Inflammatory macrophage treated with lipopolysaccharide for 1 hour (primary cell): Measurements from ENCODE around the gene TTC9.

ENCODE experiments used
- DNase-seq, 2 donors: peaks; one replicate each; pipeline ENCODE4 v3.0.0-alpha.2; 2020 to 2022

TTC9 gene

DNA sequence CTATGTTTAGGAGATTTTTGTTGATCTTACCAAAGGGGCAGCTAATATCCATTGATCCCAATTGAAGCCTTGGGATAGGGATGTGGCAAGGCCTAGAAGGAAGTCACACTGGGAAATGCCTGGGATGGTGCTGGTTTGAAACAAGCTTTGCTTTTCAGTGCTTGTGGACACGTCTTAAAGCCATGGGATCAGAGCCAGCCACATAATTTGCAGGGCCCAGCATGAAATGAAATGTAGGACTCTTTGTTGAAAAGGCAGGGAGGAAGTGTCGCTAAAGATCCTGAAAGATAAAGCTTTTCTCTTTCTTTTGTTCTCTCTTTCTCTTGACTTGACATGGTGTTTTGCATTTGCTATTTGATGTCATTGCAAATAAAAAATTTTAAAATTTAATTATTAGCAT lies 5.0 kb downstream of the TTC9 start:
- no peak for DNase-seq

DNA sequence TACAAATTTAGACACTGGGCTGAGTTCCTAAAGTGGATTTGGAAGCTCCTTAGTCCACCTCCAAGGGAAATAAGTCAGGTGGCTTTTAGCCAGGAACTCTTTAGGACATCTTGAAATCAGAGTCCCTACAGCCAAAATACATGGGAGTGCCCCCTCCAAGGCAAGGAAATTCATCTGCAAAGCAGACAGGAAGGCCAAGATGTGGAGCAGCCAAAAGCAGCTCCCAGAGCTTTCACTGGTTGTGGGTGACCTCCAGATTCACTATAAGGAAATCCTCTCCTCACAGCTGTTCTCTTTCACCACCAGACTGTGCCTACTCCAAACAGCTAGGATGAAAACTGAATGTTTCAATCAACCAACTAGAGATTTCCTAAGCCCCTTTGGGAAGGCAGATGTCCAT lies 6.6 kb downstream of the TTC9 start:
- no peak for DNase-seq

DNA sequence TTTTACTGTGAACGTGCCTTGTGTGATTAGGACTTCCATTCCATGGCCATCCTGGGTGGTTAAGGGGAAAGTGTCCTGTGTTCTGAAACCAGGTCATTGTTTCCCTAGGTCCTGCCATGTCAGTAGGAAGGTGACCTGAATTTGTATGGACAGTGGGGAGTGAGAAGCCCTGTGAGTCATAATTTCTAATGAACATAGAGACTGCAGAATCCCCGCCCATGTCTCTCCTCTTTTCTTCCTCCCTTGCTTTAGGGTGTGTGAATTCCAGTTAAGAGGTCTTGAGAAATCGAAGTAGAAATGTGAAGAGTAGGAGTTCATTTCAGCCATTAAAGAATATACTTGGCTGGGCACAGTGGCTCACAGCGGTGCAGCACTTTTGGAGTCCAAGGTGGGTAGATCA lies 8.1 kb downstream of the TTC9 start:
- no peak for DNase-seq

DNA sequence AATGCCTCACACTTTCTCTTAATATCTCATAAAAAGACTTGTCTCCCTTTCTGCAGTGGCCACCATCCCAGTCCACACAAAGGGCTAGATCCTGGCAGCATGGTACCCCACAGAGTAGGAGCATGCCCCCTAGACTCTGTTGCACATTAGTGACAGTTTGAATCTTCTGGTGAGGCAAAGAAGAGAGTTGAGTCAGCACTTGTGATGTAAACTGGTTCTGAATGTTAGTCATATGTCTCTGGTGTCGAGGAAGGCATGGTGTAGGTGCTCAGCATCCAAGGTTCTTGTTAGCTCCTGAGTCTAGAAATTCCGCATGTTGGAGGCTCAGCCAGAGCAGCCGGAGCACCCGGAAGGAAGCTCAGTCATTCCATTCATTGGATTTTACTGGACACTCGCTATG lies 9.8 kb downstream of the TTC9 start:
- DNase-seq, result no peak

DNA sequence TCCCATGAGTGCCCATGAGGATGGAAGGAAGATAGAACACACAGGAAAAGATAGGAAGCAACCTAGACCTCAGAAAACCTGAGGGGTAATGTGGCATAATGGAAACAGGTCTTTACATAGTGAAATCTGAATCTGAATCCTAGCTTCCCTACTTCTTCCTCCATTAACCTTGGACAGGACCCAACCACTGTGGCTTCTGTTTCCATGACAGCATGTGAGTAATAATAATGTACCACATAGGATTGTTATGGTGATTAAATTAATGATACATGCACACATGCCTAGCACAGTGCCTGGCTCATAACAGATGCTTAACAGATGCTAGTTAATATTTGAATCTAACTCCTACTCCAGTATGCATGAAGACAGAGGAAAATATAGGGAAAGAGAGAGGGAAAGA lies 11.2 kb downstream of the TTC9 start:
- DNase-seq, result no peak

DNA sequence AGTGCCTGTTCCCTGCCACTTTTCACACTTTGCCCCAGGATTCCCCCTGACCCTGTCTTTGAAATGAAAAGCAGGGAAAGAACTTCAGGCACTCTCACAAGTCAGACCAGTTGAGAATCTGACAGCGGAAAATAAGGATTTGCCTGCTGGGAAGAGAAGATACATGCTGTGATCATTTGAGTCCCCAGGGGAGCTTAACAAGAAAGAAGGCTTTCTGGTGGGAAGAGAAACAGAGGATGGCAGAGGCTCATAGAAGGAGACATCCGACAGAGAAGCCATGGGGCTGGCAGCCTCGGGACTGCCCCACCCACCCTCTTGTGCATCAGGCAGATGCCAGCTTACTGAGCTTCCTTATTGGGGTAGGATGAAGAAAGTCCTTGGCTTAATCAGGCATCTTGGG lies 11.9 kb downstream of the TTC9 start:
- no peak for DNase-seq

DNA sequence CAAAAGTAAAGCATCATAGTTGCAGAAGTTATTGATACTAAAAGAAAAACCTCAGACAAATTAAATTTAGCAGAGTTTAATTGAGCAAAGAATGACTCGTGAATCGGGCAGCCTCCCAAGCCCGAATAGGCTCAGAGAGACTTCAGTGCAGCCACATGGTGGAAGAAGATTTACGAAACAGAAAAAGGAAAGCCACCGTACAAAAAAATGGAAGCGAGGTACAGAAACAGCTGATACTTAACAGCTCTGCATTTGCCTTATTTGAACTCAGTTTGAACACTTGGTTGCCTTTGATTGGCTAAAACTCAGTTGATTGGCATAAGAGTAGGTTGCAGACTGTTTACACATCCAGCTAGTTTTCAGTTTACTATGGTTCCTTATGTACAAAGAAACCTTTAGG lies 12.9 kb downstream of the TTC9 start:
- no peak for DNase-seq

DNA sequence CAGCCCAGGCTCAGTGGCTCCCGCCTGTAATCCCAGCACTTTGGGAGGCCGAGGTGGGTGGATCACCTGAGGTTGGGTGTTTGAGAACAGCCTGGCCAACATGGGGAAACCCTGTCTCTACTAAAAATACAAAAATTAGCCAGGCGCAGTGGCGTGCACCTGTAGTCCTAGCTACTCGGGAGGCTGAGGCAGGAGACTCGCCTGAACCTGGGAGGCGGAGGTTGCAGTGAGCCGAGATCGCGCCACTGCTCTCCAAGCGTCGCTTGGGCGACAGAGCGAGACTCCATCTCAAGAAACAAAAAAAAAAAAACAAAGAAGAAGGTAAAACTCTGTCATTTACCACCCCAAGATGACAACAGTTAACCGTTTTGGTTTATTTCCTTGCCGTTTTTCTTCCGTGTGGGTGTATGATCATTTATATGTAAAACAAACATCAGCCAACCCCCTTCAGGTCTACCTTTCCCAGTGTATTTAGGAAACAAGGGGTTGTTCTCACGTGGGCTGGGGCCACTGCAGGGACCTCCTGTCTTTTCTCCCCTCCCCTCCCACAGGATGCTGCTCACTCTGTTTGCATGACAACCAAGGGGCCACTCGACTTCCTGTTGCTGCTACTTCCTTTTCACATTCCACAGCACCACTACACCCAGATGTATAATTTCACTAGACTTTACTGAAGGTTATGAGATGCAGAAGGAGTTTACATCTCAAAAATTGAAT lies 13.6 kb downstream of the TTC9 start:
- no peak for DNase-seq

DNA sequence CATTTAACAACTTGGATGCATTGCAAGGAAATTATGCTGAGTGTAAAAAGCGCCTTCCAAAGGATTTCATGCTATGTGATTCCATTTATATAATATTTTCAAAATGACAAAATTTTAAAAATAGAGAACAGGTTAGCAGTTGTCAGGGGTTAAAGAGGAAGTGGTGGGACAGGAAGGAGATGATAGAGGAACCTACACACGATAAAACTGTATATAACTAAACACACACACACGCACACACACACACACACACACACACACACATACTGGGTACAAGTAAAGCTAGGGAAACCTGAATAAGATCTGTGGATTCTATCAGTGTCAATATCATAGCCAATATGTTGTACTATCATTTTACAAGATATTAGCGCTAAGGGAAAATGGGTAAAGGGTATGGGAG lies 17.2 kb downstream of the TTC9 start:
- DNase-seq, result peak in 1 of 2 donors; percentile 5

DNA sequence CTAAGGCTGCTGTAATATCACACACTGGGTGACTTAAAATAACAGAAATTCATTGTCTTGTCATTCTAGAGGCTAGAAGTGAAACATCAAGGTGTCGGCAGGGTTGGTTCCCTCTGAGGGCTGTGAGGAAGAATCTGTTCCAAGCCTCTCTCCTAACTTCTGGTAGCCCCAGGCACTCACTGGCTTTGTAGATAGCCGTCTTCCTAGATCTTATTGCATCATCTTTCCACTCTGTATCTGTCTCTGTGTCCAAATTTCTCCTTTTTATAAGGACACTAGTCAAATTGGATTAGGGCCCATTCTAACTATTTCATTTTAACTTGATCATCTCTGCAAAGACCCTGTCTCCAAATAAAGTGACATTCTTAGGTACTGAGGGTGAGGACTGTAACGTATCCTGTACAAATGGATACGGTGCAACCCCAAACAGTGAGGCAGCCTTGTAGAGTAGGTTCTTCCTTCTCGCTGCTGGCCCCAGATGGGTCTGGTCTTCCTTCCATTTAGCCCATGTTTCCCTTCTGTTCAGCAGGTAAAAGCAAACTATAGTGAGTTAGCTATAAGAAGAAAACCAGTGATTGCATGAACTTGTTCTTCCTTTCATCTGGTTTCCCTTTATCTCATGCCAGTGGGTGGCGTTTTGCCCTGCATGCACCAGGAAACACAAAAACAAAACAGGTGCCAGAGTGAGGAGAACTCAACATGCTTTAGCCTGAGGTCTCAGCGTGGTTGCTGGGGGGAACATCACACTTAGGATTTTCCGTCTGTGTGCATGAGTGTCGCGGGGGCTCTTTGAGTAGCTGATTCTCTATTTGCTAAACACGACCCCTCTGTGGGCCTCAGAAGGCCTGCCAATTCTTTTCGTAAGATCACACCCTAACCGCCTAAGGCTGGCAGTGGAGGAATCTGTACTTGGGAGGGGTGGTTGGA lies 19.5 kb downstream of the TTC9 start:
- DNase-seq, result no peak

DNA sequence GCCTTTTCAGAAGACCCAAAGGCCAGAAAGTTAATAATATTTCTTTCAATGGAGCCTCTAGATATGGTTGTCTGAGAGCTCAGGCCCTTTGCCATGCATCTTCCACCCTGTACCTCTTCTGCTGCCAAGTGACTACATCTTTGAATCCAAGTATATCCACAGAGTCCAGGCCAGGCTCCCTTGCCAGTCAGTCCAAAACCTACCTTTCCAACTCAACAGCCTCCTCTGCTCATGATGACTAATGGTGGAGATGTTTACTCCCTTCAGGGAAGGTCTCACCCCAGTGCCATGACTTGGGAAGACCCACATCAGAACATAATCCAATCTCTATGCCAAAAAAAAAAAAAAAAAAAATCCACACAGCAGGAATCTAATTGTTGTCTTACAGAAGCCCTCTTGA lies 20.4 kb downstream of the TTC9 start:
- DNase-seq, result no peak

DNA sequence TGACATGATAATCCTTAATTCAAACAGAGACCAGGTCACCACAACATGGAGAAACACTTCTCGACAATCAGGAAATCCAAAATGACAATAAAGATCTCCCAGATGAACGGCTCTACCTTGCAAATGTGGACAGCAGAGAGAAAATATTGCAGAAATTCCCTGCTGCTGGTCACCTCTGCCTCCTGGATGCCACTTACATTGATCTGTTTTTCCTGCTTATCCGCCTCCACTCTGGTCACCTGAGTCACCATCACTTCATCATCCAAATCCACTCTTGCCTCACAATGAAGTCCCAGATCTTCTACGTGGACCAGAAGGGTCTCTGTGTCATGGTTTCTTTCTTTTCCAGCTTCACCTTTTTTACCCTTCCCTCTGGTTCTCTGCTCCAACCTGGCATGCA lies 21.1 kb downstream of the TTC9 start:
- DNase-seq, result no peak

DNA sequence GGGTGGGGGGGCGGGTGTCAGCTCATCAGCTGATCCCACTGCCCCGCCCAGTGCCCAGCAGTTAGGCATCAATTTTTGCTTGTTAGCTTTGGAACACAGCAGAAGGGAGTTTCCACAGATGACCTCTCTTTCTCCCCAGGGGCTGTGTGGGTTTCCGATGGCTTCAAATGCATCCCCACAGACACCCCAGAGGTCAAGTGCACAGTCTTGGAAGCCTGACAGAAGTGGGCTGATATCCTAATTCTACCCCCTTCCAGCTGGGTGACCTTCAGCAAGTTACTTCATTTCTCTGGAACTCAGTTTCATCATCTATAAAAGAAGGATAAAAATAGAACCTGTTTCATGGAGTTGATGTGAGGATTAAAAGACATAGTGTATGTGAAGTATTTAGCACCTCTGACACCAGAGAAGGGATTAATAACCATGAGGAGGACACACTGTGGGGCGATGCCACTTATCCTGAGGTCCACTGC lies 22.0 kb downstream of the TTC9 start:
- no peak for DNase-seq

DNA sequence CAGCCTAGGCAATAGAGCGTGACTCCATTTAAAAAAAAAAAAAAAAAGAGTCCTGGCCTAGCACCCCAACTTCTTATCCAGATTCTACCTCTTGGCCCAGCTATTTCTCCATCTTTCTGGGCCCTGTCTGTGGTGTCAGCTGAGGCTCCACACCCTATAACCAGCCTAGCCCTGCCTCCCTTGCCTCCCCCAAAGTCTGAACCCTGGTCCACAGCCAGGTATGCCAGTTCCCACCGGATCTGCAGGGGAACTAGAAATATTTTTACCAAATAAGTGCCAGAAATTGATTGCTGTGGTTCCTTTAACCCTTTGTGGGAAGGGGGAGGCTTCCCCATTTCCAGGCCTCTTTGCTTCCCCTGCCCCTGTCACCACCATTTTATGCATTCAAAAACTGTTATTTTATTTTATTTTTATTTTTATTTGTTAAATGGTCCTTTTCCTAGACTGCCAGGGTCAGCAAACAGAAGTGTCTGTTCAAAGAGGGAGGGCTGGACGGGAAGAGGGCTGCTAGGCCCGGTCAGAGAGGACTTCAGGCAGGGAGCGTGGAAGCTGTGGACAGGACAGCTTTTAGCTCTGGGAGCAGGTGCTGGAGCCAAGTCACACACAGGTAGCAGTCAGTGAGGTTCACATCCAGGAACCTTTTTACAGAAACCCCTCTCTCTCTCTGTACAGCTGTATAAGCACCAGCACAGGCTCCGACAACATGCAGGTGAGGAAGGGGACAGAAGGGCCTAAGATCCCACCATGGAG lies 23.2 kb downstream of the TTC9 start:
- no peak for DNase-seq

DNA sequence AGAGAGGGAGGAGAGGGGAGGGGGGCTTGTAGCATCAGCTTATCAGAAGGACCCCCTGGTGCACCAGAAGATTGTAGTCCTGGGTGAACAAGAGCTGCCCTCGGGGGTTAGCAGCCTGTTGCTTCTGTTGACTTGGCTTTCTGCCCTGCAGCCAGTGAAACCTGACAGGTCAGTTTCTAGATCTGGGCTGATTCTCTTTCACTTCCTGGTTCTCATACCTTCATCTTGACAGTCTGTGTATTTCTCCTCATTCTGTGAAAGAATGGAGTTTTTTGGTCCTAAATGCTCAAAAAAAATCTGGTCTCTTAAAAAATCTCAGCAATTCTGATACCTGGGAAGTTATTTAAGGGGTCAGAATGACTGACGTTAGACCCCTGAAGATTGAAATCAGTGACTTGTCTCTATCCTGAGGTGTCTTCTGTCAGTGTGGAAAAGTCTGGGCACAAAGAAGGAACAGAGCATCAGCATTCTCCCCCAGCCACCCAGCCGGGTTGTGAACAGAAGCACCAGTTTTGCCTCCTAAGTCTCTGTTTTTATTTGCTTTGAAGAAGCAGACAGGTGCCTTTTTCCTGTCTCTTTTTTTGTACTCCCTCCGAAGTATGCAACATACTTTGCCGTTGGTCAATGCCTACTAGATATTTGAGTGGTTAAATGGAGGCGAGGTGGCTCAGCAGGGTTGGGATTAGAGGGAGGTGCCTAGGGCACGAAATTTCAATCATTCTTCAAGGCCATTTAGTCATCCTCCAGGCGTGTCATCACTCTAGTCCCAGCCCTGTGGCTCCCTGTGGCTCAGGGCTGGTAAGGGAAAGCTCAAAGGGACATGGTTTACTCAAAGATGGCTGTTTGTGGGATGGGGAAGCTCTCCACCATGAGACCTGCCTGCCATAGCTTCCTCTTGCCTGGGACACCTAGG lies 24.0 kb downstream of the TTC9 start:
- DNase-seq, result no peak

DNA sequence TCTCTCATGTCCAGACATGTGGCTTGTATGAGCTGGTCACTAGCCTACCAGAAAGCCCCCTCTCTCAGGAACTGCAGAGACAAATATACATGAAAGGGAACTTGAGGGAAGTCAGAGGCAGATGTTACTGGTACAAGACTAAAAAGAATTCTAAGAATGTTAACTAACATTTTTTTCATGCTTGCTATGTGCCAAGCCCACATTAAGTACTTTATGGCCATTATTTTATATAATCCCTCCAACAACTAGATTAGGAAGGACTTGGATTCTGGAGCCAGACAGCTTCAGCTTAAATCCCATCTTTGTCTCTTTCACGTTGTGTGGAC lies 24.6 kb downstream of the TTC9 start:
- no peak for DNase-seq

DNA sequence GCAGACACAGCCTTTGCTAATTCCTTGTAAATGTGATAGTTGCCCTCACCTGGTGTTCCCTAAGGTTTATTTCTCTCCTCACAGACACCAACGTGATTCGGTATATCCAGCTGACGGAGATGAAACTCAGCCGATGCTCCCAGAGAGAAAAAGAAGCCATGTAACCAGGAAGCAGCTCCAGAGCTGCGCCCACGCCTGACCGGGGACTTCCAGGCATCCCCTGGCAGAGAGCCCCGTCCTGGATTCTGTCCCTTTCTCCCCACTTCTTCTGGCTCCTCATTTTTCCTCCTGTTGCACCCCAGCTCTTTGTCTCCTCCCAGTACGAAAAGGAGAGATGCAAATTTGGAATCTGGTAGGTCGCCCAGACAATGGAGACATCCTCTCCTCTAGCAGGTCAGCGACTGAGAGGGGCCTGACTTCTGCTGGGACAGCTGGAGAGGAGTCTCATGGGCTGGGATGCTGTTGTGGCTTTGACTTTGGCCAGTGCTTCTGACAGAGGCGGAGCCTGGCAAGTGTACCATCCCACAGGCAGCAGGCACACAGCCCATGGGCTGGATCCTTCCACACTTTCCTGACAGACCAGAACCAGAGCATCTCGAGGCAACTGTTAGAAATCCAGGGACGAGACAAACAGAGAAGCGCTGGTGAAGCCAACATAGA lies 29.4 kb downstream of the TTC9 start:
- DNase-seq, result no peak

DNA sequence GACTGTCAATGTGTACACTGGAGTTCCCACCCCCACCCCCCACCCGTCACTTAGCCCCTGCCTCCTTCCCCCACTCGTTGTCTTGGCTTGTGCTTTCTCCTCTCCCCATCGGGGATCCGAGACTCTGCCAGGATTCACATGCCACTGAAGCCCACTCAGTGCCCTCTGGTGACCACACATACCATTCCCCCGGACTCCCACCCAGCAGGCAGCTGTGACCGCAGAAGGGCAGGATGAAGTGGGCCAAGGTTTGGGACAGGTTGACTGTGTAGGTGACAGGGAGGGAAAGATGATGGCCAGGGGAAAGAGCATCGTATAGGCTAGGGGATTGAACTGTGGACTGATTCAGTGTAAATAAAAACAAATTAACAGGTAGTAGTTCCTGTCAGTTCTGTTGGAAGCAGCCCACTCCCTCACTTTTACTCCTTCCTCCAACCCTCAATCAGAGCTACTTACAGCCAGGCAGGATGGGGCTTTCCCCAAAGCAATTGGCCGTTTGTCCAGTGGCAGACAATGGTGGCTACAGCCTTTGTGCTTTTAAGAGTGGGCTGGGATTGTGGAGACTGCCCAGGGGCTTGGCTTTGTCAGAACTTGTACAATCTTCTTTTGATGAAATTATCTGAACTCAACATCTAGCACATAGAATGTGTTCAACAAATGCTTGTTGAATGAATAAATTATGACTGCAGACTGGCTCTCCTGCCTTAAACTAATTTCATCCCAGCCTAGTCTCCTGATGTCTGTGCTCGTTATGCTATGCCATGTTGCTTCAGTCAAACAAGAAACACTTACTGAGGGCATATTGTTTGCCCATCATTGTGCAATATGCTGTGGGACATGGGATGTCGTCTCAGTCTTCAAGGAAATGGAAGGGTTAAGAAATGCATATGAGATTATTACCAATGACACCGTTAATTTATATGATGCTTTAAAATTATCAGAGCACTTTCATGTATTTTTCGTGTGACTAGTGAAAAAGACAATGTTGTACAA lies 30.2 kb downstream of the TTC9 start:
- no peak for DNase-seq

DNA sequence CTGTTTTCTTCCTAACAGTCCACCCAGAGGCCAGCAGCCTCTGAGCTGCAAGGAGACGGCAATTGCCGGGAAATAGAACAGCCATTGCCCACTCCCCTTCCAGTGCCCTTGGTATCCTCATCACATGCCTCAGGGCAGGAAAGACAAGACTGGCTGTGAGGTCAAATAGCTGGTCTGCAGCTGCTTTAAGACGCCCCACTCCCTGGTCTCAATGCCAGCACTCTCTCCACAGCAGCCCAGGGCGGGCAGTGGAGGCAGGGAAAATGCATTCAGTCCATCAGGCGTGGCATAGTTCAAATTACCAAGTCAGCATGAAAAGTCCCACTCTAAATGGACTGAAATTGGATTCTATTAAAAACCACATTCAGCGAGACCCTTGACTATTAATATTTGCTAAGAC lies 35.6 kb downstream of the TTC9 start:
- DNase-seq, result no peak

DNA sequence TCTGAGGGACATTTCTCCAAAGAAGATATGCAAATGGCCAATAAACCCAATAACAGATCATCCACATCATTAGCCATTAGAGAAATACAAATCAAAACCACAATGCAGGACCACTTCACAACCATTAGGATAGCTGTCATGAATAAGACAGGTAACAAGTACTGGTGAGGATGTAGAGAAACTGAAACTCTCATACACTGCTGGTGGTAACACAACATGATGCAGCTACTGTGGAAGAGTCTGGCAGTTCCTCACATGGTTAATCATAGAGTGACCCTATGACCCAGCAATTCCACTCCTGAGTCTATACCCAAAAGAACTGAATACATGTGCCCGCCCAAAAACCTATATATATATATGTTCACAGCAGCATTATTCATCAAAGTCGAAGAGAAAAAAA lies 39.0 kb downstream of the TTC9 start:
- no peak for DNase-seq

DNA sequence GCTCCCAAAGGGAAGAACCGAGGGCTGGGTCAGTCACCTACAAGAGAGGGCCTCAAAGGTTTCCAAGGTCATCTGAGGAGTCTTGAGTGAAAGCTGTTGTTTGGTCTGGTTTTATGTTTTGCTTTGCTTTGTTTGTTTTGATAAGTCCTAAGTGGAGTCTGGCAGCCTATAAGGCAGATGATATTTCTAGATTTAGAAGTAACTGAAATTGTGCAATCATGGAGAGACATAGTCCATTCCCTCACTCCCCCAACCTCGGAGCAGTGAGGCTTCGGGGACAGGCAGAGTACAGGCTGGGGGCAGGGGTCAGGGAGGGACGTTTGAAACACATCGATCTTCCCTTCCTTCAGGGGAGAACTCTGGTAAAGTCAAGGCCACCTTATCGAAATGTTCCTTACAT lies 42.3 kb downstream of the TTC9 start:
- no peak for DNase-seq
